HEK293 (cell line): ENCODE results near the gene CCR5AS.
A peak's percentile ranks its signal among the peaks of the same experiment; 100 is the strongest.

ENCODE experiments used
- CTCF ChIA-PET: fragments of 350-600 bp; formaldehyde crosslinking; extraction: SDS; loops from one replicate; lab custom pipeline; 2021; ENCODE audit warnings: antibody characterized with exemption; lab: Yijun Ruan, JAX
- POLR2A ChIA-PET: fragments of 300-600 bp; formaldehyde crosslinking; extraction: SDS; loops from one replicate; lab custom pipeline; 2020; ENCODE audit warnings: antibody characterized with exemption, inconsistent platforms; lab: Yijun Ruan, JAX
- H3K27ac ChIP-seq: fragments of 200-500 bp; sonication (Bioruptor generic); 2 replicates; pipeline ENCODE4 v1.5.1; 2014; ENCODE audit warnings: low read depth, low read length, control low read depth, inconsistent platforms; ENCODE audit errors: extremely low read depth
- H3K36me3 ChIP-seq, 2 experiments: fragments of 200-500 bp in 1 of 2; sonication (Bioruptor generic) in 1 of 2; 1 replicate in 1 of 2; 2 replicates in 1 of 2; pipeline ENCODE4 v1.5.1; 2014 to 2017; ENCODE audit warnings: inconsistent platforms in 2 of 2, low read length in 2 of 2; ENCODE audit not compliant: control insufficient read depth in 2 of 2, insufficient read depth in 1 of 2
- H3K4me1 ChIP-seq: fragments of 200-500 bp; sonication (Bioruptor generic); 2 replicates; pipeline ENCODE4 v1.5.1; 2014; ENCODE audit warnings: mild to moderate bottlenecking, low read length, inconsistent platforms; ENCODE audit not compliant: control insufficient read depth, insufficient read depth
- H3K4me3 ChIP-seq: 2 replicates; pipeline ENCODE4 v1.5.1; 2011; ENCODE audit warnings: low read depth, mild to moderate bottlenecking, control low read depth, low read length, moderate library complexity
- H3K9me3 ChIP-seq: fragments of 200-500 bp; sonication (Bioruptor generic); 2 replicates; pipeline ENCODE4 v1.5.1; 2014; ENCODE audit warnings: low read depth, low read length, inconsistent platforms; ENCODE audit not compliant: control insufficient read depth, insufficient read depth
- GLI4 ChIP-seq: fragments of 450-650 bp; formaldehyde crosslinking; IDR thresholded peaks from 2 replicates; pipeline ENCODE4 v1.5.1; 2016; ENCODE audit warnings: missing biosample characterization, missing genetic modification characterization
- INSM2 ChIP-seq: fragments of 450-650 bp; formaldehyde crosslinking; IDR thresholded peaks from 2 replicates; pipeline ENCODE4 v1.5.1; 2016; ENCODE audit warnings: missing biosample characterization, missing genetic modification characterization
- KLF7 ChIP-seq: fragments of 450-650 bp; formaldehyde crosslinking; IDR thresholded peaks from 2 replicates; pipeline ENCODE4 v1.5.1; 2016; ENCODE audit warnings: missing biosample characterization, missing genetic modification characterization, borderline replicate concordance
- PBX3 ChIP-seq: sonication (generic); formaldehyde crosslinking; IDR thresholded peaks from 2 replicates; pipeline ENCODE4 v1.8.1; 2022; ENCODE audit warnings: mild to moderate bottlenecking, moderate library complexity, missing genetic modification reagents
- SETDB1 ChIP-seq: IDR thresholded peaks from one replicate; pipeline ENCODE4 v1.6.1; 2017; ENCODE audit warnings: mild to moderate bottlenecking, low read length, moderate library complexity, mixed read lengths; ENCODE audit not compliant: insufficient read length
- TSHZ1 ChIP-seq: fragments of 450-650 bp; formaldehyde crosslinking; IDR thresholded peaks from 2 replicates; pipeline ENCODE4 v1.5.1; 2016; ENCODE audit warnings: missing biosample characterization, missing genetic modification characterization, borderline replicate concordance
- ZBTB20 ChIP-seq: fragments of 450-650 bp; formaldehyde crosslinking; IDR thresholded peaks from 2 replicates; pipeline ENCODE4 v1.5.1; 2016; ENCODE audit warnings: missing biosample characterization, missing genetic modification characterization
- ZFP69B ChIP-seq: fragments of 450-650 bp; formaldehyde crosslinking; IDR thresholded peaks from 2 replicates; pipeline ENCODE4 v1.5.1; 2016; ENCODE audit warnings: missing biosample characterization, missing genetic modification characterization
- ZNF23 ChIP-seq: fragments of 450-650 bp; formaldehyde crosslinking; IDR thresholded peaks from 2 replicates; pipeline ENCODE4 v1.5.1; 2016; ENCODE audit warnings: missing biosample characterization, missing genetic modification characterization, borderline replicate concordance
- ZNF510 ChIP-seq: fragments of 450-650 bp; formaldehyde crosslinking; IDR thresholded peaks from 2 replicates; pipeline ENCODE4 v1.5.1; 2018; ENCODE audit warnings: mild to moderate bottlenecking, missing genetic modification characterization, missing biosample characterization; ENCODE audit not compliant: insufficient replicate concordance
- ZNF571 ChIP-seq: fragments of 450-650 bp; formaldehyde crosslinking; IDR thresholded peaks from 2 replicates; pipeline ENCODE4 v1.5.0; 2017; ENCODE audit warnings: missing biosample characterization, missing genetic modification characterization
- ZNF707 ChIP-seq: fragments of 450-650 bp; formaldehyde crosslinking; IDR thresholded peaks from 2 replicates; pipeline ENCODE4 v1.5.1; 2016; ENCODE audit warnings: missing biosample characterization, missing genetic modification characterization
- ZNF76 ChIP-seq: fragments of 450-650 bp; formaldehyde crosslinking; IDR thresholded peaks from 2 replicates; pipeline ENCODE4; 2016; ENCODE audit warnings: low read depth, missing biosample characterization, missing genetic modification characterization, borderline replicate concordance
- ZSCAN5A ChIP-seq: fragments of 450-650 bp; formaldehyde crosslinking; IDR thresholded peaks from 2 replicates; pipeline ENCODE4 v1.5.1; 2016; ENCODE audit warnings: missing biosample characterization, missing genetic modification characterization
- ZXDB ChIP-seq: fragments of 450-650 bp; formaldehyde crosslinking; IDR thresholded peaks from 2 replicates; pipeline ENCODE4 v1.5.1; 2016; ENCODE audit warnings: missing biosample characterization, missing genetic modification characterization

Gene CCR5AS

GRCh38 chr3:46348823-46349482, 57.9 kb downstream of the CCR5AS start (continued):
- no peak for TF ChIP-seq ZNF76 (tag by site-specific recombination)

- TF ChIP-seq ZNF571 (no peak), KLF7 (tag by site-specific recombination) (no peak), ZXDB (tag by site-specific recombination) (no peak), TSHZ1 (no peak), ZNF23 (tag by site-specific recombination) (no peak), ZBTB20 (no peak), ZSCAN5A (tag by site-specific recombination) (no peak), ZNF707 (no peak), INSM2 (no peak), ZFP69B (tag by site-specific recombination) (no peak)
- ChIA-PET CTCF (no interaction called here), POLR2A (no interaction called here)
- H3K36me3 ChIP-seq: no peaks in the 10 kb centered on the region
- no peaks in the 10 kb centered on the region for H3K9me3 ChIP-seq
- H3K4me1 ChIP-seq: no peaks in the 10 kb centered on the region
- no peak overlapping the region for H3K4me3 ChIP-seq
- H3K27ac ChIP-seq: no peak overlapping the region
These were observed 62.4 kb downstream of the CCR5AS start for GRCh38 chr3:46344476-46344875.

- Histone ChIP-seq H3K4me1 (no peaks in the 10 kb centered on the region), H3K36me3 (no peaks in the 10 kb centered on the region), H3K4me3 (no peak overlapping the region), H3K9me3 (no peaks in the 10 kb centered on the region), H3K27ac (no peak overlapping the region)
- ChIA-PET CTCF (no interaction called here), POLR2A (no interaction called here)
- peak; percentile 74 for TF ChIP-seq SETDB1
- no peak for TF ChIP-seq GLI4 (tag by site-specific recombination)
- no peak for TF ChIP-seq ZNF510 (tag by site-specific recombination)
- TF ChIP-seq PBX3 (CRISPR knock-in tag): no peak
These were observed 68.0 kb downstream of the CCR5AS start for GRCh38 chr3:46338840-46339239.
